NCI-H510A (cell line): ENCODE measurements around the gene NOL7.

Source experiments
- DNase-seq: peaks from one replicate; lab custom pipeline; 2025; lab: John Stamatoyannopoulos, UW

NOL7 gene

DNA sequence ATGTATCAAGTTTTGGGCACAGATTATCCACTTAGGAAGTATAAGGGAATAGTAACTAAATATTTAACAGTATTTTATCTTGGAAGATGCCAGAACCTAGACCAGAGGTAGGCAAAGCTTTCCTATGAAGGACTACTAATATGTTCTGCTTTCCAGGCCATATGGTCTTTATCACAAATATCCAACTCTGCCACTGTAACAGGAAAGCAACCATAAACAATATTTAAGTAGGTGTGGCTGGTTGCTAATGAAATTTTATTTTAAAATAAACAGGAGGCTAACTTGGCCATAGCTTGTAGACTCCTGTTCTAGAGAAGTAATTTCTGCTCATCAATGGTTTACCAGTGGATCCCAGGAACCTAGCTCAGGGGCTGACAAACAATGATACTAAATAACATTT lies 39.4 kb downstream of the NOL7 start:
- no peak for DNase-seq

DNA sequence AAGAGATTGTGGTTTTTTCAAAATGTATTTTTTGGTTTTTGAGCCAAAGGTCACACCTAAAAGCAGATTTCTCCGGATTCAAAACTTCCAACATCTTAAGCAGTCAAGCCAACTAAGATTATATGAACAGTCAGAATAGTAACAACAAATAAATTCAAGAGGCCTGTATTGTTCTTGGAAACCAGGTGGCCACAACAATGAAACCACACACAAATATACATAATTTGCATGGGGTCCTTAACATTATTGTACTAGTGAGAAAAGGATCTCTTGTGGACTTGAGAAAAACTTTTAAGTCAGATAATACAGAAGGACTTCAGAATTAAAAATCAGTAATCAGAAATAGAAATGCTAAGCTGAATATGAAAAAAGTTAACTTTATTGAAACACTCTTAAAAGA lies 40.6 kb downstream of the NOL7 start:
- DNase-seq = no peak

DNA sequence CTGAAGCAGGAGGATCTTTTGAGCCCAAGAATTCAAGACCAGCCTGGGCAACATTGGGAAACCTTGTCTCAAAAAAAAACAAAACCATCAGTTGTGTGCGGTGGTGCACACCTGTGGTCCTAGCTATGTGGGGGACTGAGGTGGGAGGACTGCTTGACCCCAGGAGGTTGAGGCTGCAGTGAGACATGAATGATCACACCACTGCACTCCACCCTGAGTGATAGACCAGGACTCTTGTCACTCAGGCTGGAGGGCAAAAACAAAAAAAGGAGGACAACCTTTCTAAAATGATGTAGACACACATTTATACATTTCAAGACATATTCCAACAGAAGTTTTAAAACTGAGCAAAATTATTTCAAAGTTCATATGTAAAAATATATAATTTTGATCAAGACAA lies 45.1 kb downstream of the NOL7 start:
- no peak for DNase-seq

DNA sequence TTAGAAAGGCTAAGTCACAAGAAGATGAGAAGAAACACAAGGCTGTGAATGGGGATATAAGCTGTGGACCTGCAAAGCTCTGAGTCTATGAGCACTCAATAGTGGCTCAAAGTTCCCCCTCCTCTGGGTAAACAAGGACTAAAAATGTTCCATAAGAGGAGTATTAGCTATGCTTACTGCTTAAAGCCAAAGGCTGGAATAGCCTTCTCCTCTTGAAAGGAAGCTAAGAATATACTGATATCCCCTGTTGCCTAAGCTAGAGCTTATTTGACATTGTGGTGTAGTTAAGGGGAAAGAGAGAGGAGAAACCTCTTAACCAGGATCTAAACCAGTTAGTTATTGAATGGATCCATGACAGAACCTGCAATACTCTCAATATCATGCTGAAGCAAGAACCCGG lies 45.8 kb downstream of the NOL7 start:
- DNase-seq = no peak

DNA sequence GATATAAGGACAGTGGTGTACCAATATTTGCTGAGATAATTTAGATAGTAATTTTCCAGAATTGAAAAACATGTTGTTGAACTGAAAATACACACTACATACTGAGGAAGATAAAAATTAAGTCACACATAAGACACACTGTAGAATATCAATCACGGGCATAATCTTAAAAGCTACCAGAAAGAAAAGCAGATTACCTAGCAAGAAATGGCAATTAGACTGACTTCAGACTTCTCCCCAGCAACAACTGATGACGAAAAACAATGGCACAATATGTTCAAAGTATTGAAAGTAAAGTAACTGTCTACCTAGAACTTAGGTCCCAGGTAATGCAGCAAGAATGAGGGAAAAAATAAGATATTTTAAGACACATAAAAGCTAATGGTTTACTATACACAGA lies 46.5 kb downstream of the NOL7 start:
- DNase-seq = no peak

DNA sequence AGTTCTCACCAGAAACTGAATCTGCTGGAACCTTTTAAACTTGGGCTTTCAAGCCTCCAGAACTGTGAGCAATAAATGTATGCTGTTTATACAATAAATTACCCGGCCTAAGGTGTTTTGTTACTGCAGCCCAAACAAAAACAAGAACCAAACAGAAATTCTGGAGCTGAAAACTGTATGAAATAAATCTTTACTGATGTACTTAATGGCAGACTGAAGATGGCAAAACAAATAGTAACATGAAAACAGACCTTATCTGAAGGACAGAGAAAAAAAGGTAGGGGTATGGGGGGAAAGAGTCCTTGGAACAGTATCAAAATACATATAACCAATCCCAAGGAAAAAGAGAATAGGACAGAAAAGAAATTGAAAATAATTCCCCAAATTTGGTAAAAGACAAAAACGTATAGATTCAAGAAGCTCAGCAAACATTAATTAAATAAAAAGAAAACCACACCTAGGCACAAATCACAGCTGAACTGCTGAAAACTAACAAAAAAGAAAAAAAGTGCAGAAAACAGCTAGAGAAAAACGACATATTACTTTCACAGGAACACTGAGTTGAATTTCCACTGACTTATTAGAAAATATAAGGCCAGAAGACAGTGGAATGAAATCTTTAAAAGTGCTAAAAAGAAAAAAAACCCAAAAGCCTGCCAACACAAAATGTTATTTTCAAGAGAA lies 47.7 kb downstream of the NOL7 start:
- DNase-seq = no peak

DNA sequence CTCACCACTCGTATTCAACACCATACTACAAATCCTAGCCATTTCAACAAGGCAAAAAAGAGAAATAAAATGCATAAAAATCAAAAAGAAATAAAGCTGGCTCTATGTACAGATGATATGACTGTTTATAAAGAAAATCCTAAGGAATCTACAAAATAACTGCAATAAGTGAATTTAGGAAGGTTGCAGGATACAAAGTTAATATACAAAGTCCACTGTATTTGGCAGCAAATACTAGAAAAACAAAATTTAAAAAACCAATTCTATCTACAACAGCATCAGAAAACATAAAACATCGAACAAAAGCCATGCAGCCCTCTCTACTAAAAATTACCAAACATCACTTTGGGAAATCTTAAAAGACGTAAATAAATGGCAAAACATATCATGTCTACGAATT lies 48.9 kb downstream of the NOL7 start:
- no peak for DNase-seq

DNA sequence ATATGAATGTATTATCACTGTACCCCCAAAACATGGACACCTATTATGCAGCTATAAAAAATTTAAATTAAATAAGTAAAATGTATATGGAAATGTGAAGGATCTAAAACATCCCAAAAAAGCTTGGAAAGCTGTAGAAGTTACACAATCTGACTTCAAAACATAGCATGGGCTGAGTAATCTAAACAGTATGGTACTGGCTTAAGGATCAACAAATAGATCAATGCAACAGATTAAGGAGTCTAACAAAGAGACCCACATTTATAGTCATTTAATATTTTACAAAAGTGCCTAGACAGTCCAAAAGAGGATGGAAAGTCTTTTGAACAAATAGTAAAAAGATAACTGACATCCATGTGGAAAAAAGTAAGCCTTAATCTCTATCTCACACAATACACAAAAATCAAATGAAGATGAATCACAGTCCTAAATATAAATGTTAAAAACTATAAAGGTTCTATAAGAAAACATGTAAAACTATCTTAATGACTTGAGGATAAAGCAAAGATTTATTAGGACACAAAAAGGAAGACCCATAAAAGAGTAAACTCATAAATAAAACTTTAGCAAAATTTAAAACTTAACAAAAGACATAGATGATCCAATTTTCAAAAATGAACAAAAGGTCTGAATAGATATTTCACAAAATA lies 49.7 kb downstream of the NOL7 start:
- DNase-seq = no peak

DNA sequence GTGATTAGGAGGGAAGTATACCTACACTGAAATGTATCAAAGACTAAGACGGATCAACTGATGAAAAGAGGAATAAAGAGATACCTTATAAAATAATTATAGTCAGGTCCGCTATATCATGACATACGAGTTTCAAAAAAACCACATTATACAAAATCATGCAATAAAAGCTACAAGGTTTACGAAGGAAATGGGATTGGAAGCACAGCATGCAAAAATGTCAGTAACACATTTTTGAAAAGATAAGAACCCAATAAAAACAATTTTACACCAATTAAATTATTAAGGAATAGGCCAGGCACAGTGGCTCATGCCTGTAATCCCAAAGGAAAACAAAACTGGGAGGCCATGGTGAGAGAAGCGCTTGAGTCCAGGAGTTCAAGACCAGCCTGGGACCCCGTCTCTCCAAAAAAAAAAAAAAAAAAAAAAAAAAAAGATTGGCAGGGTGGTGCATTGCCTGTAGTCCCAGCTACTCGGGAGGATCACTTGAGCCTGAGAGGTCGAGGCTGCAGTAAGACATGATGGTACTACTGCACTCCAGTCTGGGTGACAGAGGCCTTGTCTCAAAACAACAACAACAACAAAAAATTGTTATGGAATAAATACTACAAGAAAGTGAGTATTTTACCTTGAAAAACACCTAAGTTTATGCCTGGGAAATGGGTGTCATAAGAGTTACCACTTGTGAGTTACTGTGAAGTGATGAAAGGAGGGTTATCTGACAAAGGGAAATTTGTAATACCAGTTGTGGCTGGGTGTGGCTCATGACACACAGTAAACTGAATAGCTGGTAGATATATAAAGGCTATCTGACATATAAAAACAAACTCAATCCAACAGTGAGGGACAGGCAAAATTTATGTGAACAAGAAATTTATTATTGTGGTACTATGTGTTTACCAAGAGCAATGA lies 51.3 kb downstream of the NOL7 start:
- no peak for DNase-seq

DNA sequence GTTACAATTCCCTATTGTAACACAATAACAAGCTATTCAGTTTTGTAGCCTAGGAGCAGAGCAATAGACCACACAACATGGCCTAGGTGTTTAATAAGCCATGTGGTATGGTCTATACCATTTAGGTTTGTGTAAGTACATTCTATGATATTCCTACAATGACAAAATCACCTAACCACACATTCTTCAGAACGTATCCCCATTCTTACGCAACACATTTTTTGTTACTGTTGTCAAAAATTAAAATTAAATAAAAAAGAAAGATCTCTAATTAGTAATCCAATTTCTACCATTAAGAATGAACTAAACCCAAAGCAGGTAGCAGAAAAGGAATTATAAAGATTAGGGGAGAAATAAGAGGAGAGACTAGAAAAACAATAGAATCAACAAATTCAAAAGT lies 52.5 kb downstream of the NOL7 start:
- DNase-seq = no peak

DNA sequence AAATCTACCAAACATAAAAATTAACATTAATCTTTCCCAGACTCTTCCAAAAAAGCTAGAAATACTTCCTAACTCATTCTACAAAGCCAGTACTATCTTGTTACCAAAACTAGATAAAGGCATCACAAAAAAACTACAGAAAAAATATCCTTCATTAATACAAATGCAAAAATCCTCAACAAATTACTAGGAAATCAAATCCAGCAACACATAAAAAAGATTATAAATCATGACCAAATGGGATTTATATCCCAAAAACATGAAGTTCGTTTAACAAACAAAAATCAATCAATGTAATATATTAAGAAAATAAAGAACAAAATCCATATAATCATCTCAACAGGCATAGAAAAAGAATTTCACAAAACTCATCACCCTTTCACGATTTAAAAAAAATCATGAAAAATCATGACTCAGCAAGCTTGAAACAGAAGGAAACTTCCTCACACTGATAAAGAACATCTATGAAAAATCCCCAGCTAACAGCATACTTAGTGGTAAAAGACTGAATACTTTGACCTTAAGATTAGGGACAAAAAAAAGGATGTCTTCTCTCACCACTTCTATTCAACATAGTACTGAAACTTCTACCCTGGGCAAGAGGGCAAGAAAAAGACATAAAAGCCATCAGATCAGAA lies 53.3 kb downstream of the NOL7 start:
- DNase-seq = no peak

DNA sequence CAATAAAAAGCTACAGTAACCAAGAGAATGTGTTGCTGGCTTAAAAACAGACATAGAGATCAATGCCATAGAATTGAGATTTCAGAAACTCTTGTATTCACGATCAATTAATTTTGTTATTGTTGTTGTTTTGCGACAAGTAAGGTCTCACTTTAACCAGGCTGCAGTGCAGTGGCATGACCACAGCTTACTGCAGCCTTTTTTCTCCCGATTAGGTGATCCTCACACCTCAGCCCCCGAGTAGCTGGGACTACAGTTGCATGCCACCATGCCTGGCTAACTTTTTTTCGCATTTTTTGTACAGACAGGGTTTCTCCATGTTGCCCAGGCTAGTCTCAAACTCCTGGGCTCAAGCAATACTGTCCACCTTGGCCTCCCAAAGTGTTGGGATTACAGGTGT lies 54.3 kb downstream of the NOL7 start:
- DNase-seq = no peak
